ENCODE results near the gene GNG12. TPM values are rescaled to one million over a fixed set of nuclear protein-coding genes. Genes with fewer than 3 reads are reported as not detected.
A peak's percentile ranks its signal among the peaks of the same experiment; 100 is the strongest.

GNG12 gene
- total RNA-seq, 2 donors from 2014 or later, result 116 to 137 TPM

- H3K27ac ChIP-seq, result no peak overlapping the region
- no peak for TF ChIP-seq CTCF (IDR thresholded peaks at IDR 0.05)
- H3K9me3 ChIP-seq, result no peaks in the 10 kb centered on the region
- ATAC-seq (ENCODE audit: insufficient number of reproducible peaks, low FRiP score, low read depth) (no peak), DNase-seq (ENCODE audit: low spot score) (no peak)
- H3K36me3 ChIP-seq, result no peaks in the 10 kb centered on the region
- no peak overlapping the region for H3K4me3 ChIP-seq
- no peaks in the 10 kb centered on the region for H3K4me1 ChIP-seq (ENCODE audit: control insufficient read depth in 1 of 2, low read depth in 2 of 2)
- H3K27me3 ChIP-seq (replicated peaks; ENCODE audit: insufficient read depth), result no peaks in the 10 kb centered on the region
Measured at GRCh38 chr1:67860776-67861175, 27.5 kb upstream of the GNG12 start.

- TF ChIP-seq CTCF (IDR thresholded peaks at IDR 0.05), result no peak
- H3K4me3 ChIP-seq, result no peak overlapping the region
- no peaks in the 10 kb centered on the region for H3K9me3 ChIP-seq
- H3K36me3 ChIP-seq, result no peaks in the 10 kb centered on the region
- H3K27me3 ChIP-seq (replicated peaks; ENCODE audit: insufficient read depth), result no peaks in the 10 kb centered on the region
- no peak overlapping the region for H3K27ac ChIP-seq
- H3K4me1 ChIP-seq (ENCODE audit: control insufficient read depth in 1 of 2, low read depth in 2 of 2), result no peaks in the 10 kb centered on the region
- ATAC-seq (ENCODE audit: insufficient number of reproducible peaks, low FRiP score, low read depth), result no peak
- DNase-seq (ENCODE audit: low spot score), result no peak
Measured at GRCh38 chr1:67856921-67857320, 23.7 kb upstream of the GNG12 start.

- TF ChIP-seq CTCF (IDR thresholded peaks at IDR 0.05), result no peak
- DNase-seq (ENCODE audit: low spot score), result no peak
- Histone ChIP-seq H3K36me3 (no peaks in the 10 kb centered on the region), H3K4me3 (no peak overlapping the region), H3K4me1 (ENCODE audit: control insufficient read depth in 1 of 2, low read depth in 2 of 2) (peaks cover 0 to under 1% of the 10 kb centered on the region in 2 donors), H3K9me3 (no peaks in the 10 kb centered on the region), H3K27me3 (replicated peaks; ENCODE audit: insufficient read depth) (no peaks in the 10 kb centered on the region), H3K27ac (no peak overlapping the region)
- no peak for ATAC-seq (ENCODE audit: insufficient number of reproducible peaks, low FRiP score, low read depth)
Measured at GRCh38 chr1:67855961-67856360, 22.7 kb upstream of the GNG12 start.

GRCh38 chr1:67855444-67855843 is 22.2 kb upstream of the GNG12 start:
- no peak for TF ChIP-seq CTCF (IDR thresholded peaks at IDR 0.05)
- no peak for DNase-seq (ENCODE audit: low spot score)

GRCh38 chr1:67853704-67854103 is 20.4 kb upstream of the GNG12 start:
- H3K4me3 ChIP-seq, result no peak overlapping the region
- ATAC-seq (ENCODE audit: insufficient number of reproducible peaks, low FRiP score, low read depth) (no peak), DNase-seq (ENCODE audit: low spot score) (no peak)

More at GRCh38 chr1:67855444-67855843, 22.2 kb upstream of the GNG12 start:
- no peaks in the 10 kb centered on the region for H3K27me3 ChIP-seq (replicated peaks; ENCODE audit: insufficient read depth)
- H3K9me3 ChIP-seq, result no peaks in the 10 kb centered on the region
- no peaks in the 10 kb centered on the region for H3K36me3 ChIP-seq
- H3K27ac ChIP-seq, result no peak overlapping the region
- no peak overlapping the region for H3K4me3 ChIP-seq
- no peak for ATAC-seq (ENCODE audit: insufficient number of reproducible peaks, low FRiP score, low read depth)
- H3K4me1 ChIP-seq (ENCODE audit: control insufficient read depth in 1 of 2, low read depth in 2 of 2), result peaks cover 0 to 6% of the 10 kb centered on the region in 2 donors

More at GRCh38 chr1:67853704-67854103, 20.4 kb upstream of the GNG12 start:
- no peaks in the 10 kb centered on the region for H3K27me3 ChIP-seq (replicated peaks; ENCODE audit: insufficient read depth)
- no peaks in the 10 kb centered on the region for H3K36me3 ChIP-seq
- H3K4me1 ChIP-seq (ENCODE audit: control insufficient read depth in 1 of 2, low read depth in 2 of 2), result peaks cover 4 to 12% of the 10 kb centered on the region in 2 donors
- no peak overlapping the region for H3K27ac ChIP-seq
- TF ChIP-seq CTCF (IDR thresholded peaks at IDR 0.05), result peak; percentile 41
- H3K9me3 ChIP-seq, result no peaks in the 10 kb centered on the region
